ENCODE measurements around the gene ZKSCAN1.

GRCh38 chr7:99984593-99984992 is 30.8 kb upstream of the ZKSCAN1 start:
- TF ChIP-seq EZH2 (IDR thresholded peaks at IDR 0.05), result no peak
- TF ChIP-seq EGR1 (IDR thresholded peaks at IDR 0.05; ENCODE audit: low read depth), result no peak
- TF ChIP-seq CTCF (IDR thresholded peaks at IDR 0.05 in 2 of 3, conservative IDR thresholded peaks at IDR 0.05 in 1 of 3; ENCODE audit: borderline replicate concordance in 1 of 3, insufficient read depth in 1 of 3, low read depth in 2 of 3, low read length in 2 of 3), result no peak
- no peak for TF ChIP-seq RAD21 (IDR thresholded peaks at IDR 0.05; ENCODE audit: low read depth)
- no peak for TF ChIP-seq YY1 (IDR thresholded peaks at IDR 0.05; ENCODE audit: extremely low read depth, insufficient replicate concordance, low read depth, low read length)
